Naive thymus-derived CD4-positive, alpha-beta T cell (primary cell): ENCODE data around the gene ELMO1. TPM values are rescaled to one million over a fixed set of nuclear protein-coding genes. Genes with fewer than 3 reads are reported as not detected.

ENCODE experiments used
- ATAC-seq: fragments of 150-1000 bp; cut with Tn5 transposase; 2 replicates; pipeline ENCODE4 v1.10.0; 2021; ENCODE audit warnings: mild to moderate bottlenecking, moderate library complexity
- CTCF ChIA-PET: fragments of 350-600 bp; sonication (Branson Sonifier 250); formaldehyde crosslinking; loops from one replicate; lab custom pipeline; 2021; ENCODE audit warnings: antibody characterized with exemption; lab: Charles Lee
- POLR2A ChIA-PET: fragments of 350-600 bp; sonication (Branson Sonifier 250); formaldehyde crosslinking; loops from one replicate; lab custom pipeline; 2021; ENCODE audit warnings: antibody characterized with exemption, inconsistent platforms; lab: Charles Lee
- DNase-seq, 9 donors: peaks; one replicate each; pipeline versions ENCODE4 v3.0.0 to v3.0.0-alpha.2; 2020 to 2022; ENCODE audit warnings: mixed read lengths in 1 of 9
- H3K27ac ChIP-seq: one replicate; pipeline ENCODE4 v1.7.0; 2013; ENCODE audit warnings: mild to moderate bottlenecking, low read depth, low read length, moderate library complexity
- H3K27me3 ChIP-seq, 2 donors: one replicate each; pipeline ENCODE4 v1.7.0; 2013; ENCODE audit warnings: low read length in 2 of 2, mild to moderate bottlenecking in 2 of 2, moderate library complexity in 2 of 2; ENCODE audit not compliant: control insufficient read depth in 2 of 2, insufficient read depth in 2 of 2
- H3K36me3 ChIP-seq, 3 experiments: 1 replicate in 2 of 3; 2 replicates in 1 of 3; pipeline ENCODE4 v1.7.0; 2013; ENCODE audit warnings: low read length in 3 of 3, mild to moderate bottlenecking in 3 of 3, moderate library complexity in 1 of 3; ENCODE audit not compliant: insufficient read depth in 3 of 3, control insufficient read depth in 2 of 3
- H3K4me1 ChIP-seq, 2 donors: one replicate each; pipeline ENCODE4 v1.7.0; 2013; ENCODE audit warnings: low read length in 2 of 2, mild to moderate bottlenecking in 2 of 2, moderate library complexity in 1 of 2; ENCODE audit not compliant: control insufficient read depth in 2 of 2, insufficient read depth in 2 of 2
- H3K4me3 ChIP-seq: 2 replicates; pipeline ENCODE4 v1.7.0; 2013; ENCODE audit warnings: mild to moderate bottlenecking, low read length
- H3K9me3 ChIP-seq, 3 experiments: 1 replicate in 2 of 3; 2 replicates in 1 of 3; pipeline ENCODE4 v1.7.0; 2013; ENCODE audit warnings: low read length in 3 of 3; ENCODE audit not compliant: control insufficient read depth in 2 of 3
- H3K27ac Mint-ChIP-seq, 9 donors: one replicate each; pipeline ENCODE4 v1.8.0; 2020 to 2022; ENCODE audit warnings: mixed read lengths in 9 of 9, mild to moderate bottlenecking in 8 of 9, moderate library complexity in 5 of 9, inconsistent platforms in 2 of 9
- H3K27me3 Mint-ChIP-seq, 5 donors: one replicate each; pipeline ENCODE4 v1.8.0; 2021 to 2022; ENCODE audit warnings: mixed read lengths in 5 of 5, mild to moderate bottlenecking in 1 of 5
- H3K36me3 Mint-ChIP-seq, 5 donors: one replicate each; pipeline ENCODE4 v1.8.0; 2020 to 2022; ENCODE audit warnings: mixed read lengths in 5 of 5, mild to moderate bottlenecking in 3 of 5, inconsistent platforms in 1 of 5
- H3K4me1 Mint-ChIP-seq, 7 donors: one replicate each; pipeline ENCODE4 v1.8.0; 2020 to 2022; ENCODE audit warnings: mixed read lengths in 7 of 7, mild to moderate bottlenecking in 3 of 7, inconsistent platforms in 1 of 7
- H3K4me3 Mint-ChIP-seq, 10 donors: one replicate each; pipeline ENCODE4 v1.8.0; 2020 to 2022; ENCODE audit warnings: mild to moderate bottlenecking in 10 of 10, mixed read lengths in 10 of 10, moderate library complexity in 6 of 10, inconsistent platforms in 2 of 10
- H3K9me3 Mint-ChIP-seq, 11 donors: one replicate each; pipeline ENCODE4 v1.8.0; 2020 to 2022; ENCODE audit warnings: mixed read lengths in 11 of 11, mild to moderate bottlenecking in 4 of 11, inconsistent platforms in 1 of 11, moderate library complexity in 1 of 11
- intact Hi-C, 2 donors: fragments of 100-400 bp; cut with micrococcal nuclease; formaldehyde crosslinking; loops; one replicate each; pipeline ENCODE4 v1.15.1; 2023
- polyA plus RNA-seq, 2 donors: library from polyadenylated mRNA; unstranded; fragments of 300-500 nt; fragmentation: Illumina TruSeq; gene quantifications; one replicate each; pipeline ENCODE4 v1.2.3, GENCODE V29; 2021
- total RNA-seq, 6 experiments: library from RNA in 5 of 6; stranded (reverse) in 5 of 6; gene quantifications; 1 replicate in 5 of 6; 2 replicates in 1 of 6; pipeline ENCODE4 v1.2.3 and lab custom pipeline; 2021 to 2026

The ELMO1 gene
- total and polyA plus RNA-seq, 7 experiments from 2014 or later: 63.6 to 160 (median 124) TPM

- no peak for DNase-seq
- Mint-ChIP-seq H3K9me3 (peaks cover 0 to 9% (median 0%) of the 10 kb centered on the region in 11 donors), H3K4me3 (no peak overlapping the region), H3K27ac (no peak overlapping the region), H3K27me3 (no peaks in the 10 kb centered on the region), H3K4me1 (peaks cover 10 to 45% (median 17%) of the 10 kb centered on the region in 7 donors), H3K36me3 (peaks cover 6 to 63% (median 48%) of the 10 kb centered on the region in 5 donors)
- no peak for ATAC-seq
- Histone ChIP-seq H3K36me3 (peaks cover 0 to 3% (median 0%) of the 10 kb centered on the region in 3 experiments), H3K27ac (no peak overlapping the region), H3K27me3 (no peaks in the 10 kb centered on the region), H3K4me1 (no peaks in the 10 kb centered on the region), H3K4me3 (no peak overlapping the region), H3K9me3 (no peaks in the 10 kb centered on the region)
- intact Hi-C loops: no loop called here
- CTCF ChIA-PET: no interaction called here
- POLR2A ChIA-PET: no interaction called here
Measured at GRCh38 chr7:37062560-37062859, 386.2 kb downstream of the ELMO1 start.

- peaks cover 6 to 68% (median 52%) of the 10 kb centered on the region in 5 donors for H3K36me3 Mint-ChIP-seq
Measured at GRCh38 chr7:37061849-37062559, 386.7 kb downstream of the ELMO1 start.

GRCh38 chr7:37056234-37056912 lies 392.3 kb downstream of the ELMO1 start:
- Histone ChIP-seq H3K27me3 (no peaks in the 10 kb centered on the region), H3K4me3 (no peak overlapping the region), H3K27ac (no peak overlapping the region), H3K9me3 (no peaks in the 10 kb centered on the region), H3K36me3 (no peaks in the 10 kb centered on the region), H3K4me1 (no peaks in the 10 kb centered on the region)
- Mint-ChIP-seq H3K27me3 (no peaks in the 10 kb centered on the region), H3K9me3 (peaks cover 0 to 4% (median 0%) of the 10 kb centered on the region in 11 donors), H3K4me1 (peaks cover 0 to 32% (median 15%) of the 10 kb centered on the region in 7 donors), H3K4me3 (no peak overlapping the region), H3K27ac (no peak overlapping the region), H3K36me3 (peaks cover 0 to 69% (median 45%) of the 10 kb centered on the region in 5 donors)
- CTCF ChIA-PET: no interaction called here
- intact Hi-C loops: no loop called here
- no peak for ATAC-seq
- no peak for DNase-seq
- POLR2A ChIA-PET: no interaction called here

More at GRCh38 chr7:37061849-37062559, 386.7 kb downstream of the ELMO1 start:
- no peak for DNase-seq
- peaks cover 10 to 47% (median 17%) of the 10 kb centered on the region in 7 donors for H3K4me1 Mint-ChIP-seq
- Histone ChIP-seq H3K27me3 (no peaks in the 10 kb centered on the region), H3K9me3 (no peaks in the 10 kb centered on the region), H3K4me3 (no peak overlapping the region), H3K36me3 (peaks cover 0 to 3% (median 0%) of the 10 kb centered on the region in 3 experiments), H3K4me1 (no peaks in the 10 kb centered on the region), H3K27ac (no peak overlapping the region)
- intact Hi-C loops: no loop called here
- no peak overlapping the region for H3K4me3 Mint-ChIP-seq
- CTCF ChIA-PET: no interaction called here
- no peaks in the 10 kb centered on the region for H3K27me3 Mint-ChIP-seq
- POLR2A ChIA-PET: no interaction called here
- H3K9me3 Mint-ChIP-seq: peaks cover 0 to 9% (median 0%) of the 10 kb centered on the region in 11 donors
- H3K27ac Mint-ChIP-seq: no peak overlapping the region
- ATAC-seq: no peak

GRCh38 chr7:37054624-37055241 lies 393.9 kb downstream of the ELMO1 start:
- intact Hi-C loops: no loop called here
- Mint-ChIP-seq H3K27ac (peak overlapping the region in 1 of 9 donors; percentile 31), H3K4me3 (no peak overlapping the region), H3K36me3 (peaks cover 0 to 60% (median 36%) of the 10 kb centered on the region in 5 donors), H3K27me3 (no peaks in the 10 kb centered on the region), H3K4me1 (peaks cover 0 to 38% (median 22%) of the 10 kb centered on the region in 7 donors), H3K9me3 (peaks cover 0 to 4% (median 0%) of the 10 kb centered on the region in 11 donors)
- Histone ChIP-seq H3K9me3 (no peaks in the 10 kb centered on the region), H3K27me3 (no peaks in the 10 kb centered on the region), H3K27ac (no peak overlapping the region), H3K4me3 (no peak overlapping the region), H3K36me3 (no peaks in the 10 kb centered on the region), H3K4me1 (no peaks in the 10 kb centered on the region)
- ATAC-seq: no peak
- ChIA-PET POLR2A (no interaction called here), CTCF (no interaction called here)
- DNase-seq: no peak

GRCh38 chr7:37052705-37053104 lies 396.0 kb downstream of the ELMO1 start:
- Histone ChIP-seq H3K4me1 (no peaks in the 10 kb centered on the region), H3K9me3 (no peaks in the 10 kb centered on the region), H3K27me3 (no peaks in the 10 kb centered on the region), H3K36me3 (no peaks in the 10 kb centered on the region), H3K4me3 (no peak overlapping the region), H3K27ac (no peak overlapping the region)
- peaks cover 0 to 4% (median 0%) of the 10 kb centered on the region in 11 donors for H3K9me3 Mint-ChIP-seq
- H3K4me3 Mint-ChIP-seq: no peak overlapping the region
- no peaks in the 10 kb centered on the region for H3K27me3 Mint-ChIP-seq
- H3K36me3 Mint-ChIP-seq: peaks cover 4 to 50% (median 30%) of the 10 kb centered on the region in 5 donors
- CTCF ChIA-PET: no interaction called here
- intact Hi-C loops: no loop called here
- DNase-seq: peak in 3 of 9 donors; percentile 12 to 16 (median 16)
- H3K4me1 Mint-ChIP-seq: peaks cover 0 to 37% (median 32%) of the 10 kb centered on the region in 7 donors
- POLR2A ChIA-PET: no interaction called here
- no peak overlapping the region for H3K27ac Mint-ChIP-seq
- ATAC-seq: no peak

- H3K4me1 Mint-ChIP-seq: peaks cover 4 to 51% (median 44%) of the 10 kb centered on the region in 7 donors
- ChIA-PET CTCF (no interaction called here), POLR2A (no interaction called here)
- Histone ChIP-seq H3K9me3 (no peaks in the 10 kb centered on the region), H3K4me3 (no peak overlapping the region), H3K36me3 (no peaks in the 10 kb centered on the region), H3K27me3 (no peaks in the 10 kb centered on the region), H3K27ac (no peak overlapping the region), H3K4me1 (no peaks in the 10 kb centered on the region)
- peaks cover 4 to 39% (median 23%) of the 10 kb centered on the region in 5 donors for H3K36me3 Mint-ChIP-seq
- H3K27me3 Mint-ChIP-seq: no peaks in the 10 kb centered on the region
- ATAC-seq: no peak
- no peak for DNase-seq
- intact Hi-C loops: no loop called here
- peaks cover 0 to 4% (median 0%) of the 10 kb centered on the region in 11 donors for H3K9me3 Mint-ChIP-seq
- H3K4me3 Mint-ChIP-seq: no peak overlapping the region
- H3K27ac Mint-ChIP-seq: no peak overlapping the region
Measured at GRCh38 chr7:37050801-37051200, 397.9 kb downstream of the ELMO1 start.
